Fibroblast of skin of back (primary cell): ENCODE measurements around the gene FAM171A1.
"Not testable (repeated sequence)": the region's sequence is repeated elsewhere in the genome, so short reads cannot be mapped to it uniquely, and the experiment has no call there.

Source experiments
- DNase-seq: peaks from one replicate; pipeline ENCODE4 v3.0.0-alpha.2; 2013

Gene FAM171A1

DNA sequence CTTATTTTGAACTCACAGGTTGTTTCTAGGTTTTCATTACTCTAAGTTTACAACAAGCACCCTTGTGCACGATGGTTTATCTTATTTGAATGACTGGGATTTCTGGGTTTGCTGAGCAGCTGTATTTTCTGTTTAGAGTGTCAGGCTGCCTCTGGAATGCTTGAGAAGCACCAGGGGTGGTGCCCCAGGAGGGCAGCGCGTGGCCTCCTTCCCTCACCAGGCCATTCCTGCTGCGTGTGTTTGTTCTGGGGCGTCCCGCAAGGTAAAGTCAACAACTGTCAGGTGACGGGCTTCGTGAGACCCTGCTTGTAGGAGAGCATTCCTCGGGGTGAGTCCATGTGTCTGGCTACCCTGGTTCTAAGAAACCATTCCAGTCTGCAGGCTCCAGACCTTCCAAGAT lies 54.9 kb downstream of the FAM171A1 start:
- DNase-seq: no peak

- no peak for DNase-seq
Observed at GRCh38 chr10:15315286-15315685, 55.8 kb downstream of the FAM171A1 start.

- DNase-seq: no peak
Observed at GRCh38 chr10:15314482-15315045, 56.5 kb downstream of the FAM171A1 start.

GRCh38 chr10:15313843-15314242 lies 57.2 kb downstream of the FAM171A1 start:
- DNase-seq: no peak

DNA sequence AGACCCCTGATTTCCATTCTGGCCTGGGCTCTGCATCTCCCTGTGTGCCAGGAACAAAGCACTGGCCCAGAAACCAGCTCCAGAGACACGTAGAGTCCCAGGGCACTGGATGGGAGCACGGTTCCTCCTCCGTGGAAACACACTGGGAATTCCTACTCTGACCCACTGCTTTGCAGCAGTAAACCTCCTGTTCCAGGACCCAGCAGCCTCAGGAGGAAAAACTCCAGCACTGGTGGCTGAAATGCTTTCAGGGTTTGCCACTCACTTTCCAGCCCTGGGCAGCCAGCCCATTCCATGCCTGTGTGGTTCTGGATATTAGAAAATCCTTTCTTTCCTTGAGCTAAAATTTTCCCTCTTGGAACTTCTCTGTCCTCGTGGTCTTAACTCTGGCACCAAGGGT lies 58.0 kb downstream of the FAM171A1 start:
- DNase-seq: no peak

GRCh38 chr10:15311569-15312280 lies 59.4 kb downstream of the FAM171A1 start:
- no peak for DNase-seq

GRCh38 chr10:15310776-15311568 lies 60.1 kb downstream of the FAM171A1 start:
- DNase-seq: no peak

DNA sequence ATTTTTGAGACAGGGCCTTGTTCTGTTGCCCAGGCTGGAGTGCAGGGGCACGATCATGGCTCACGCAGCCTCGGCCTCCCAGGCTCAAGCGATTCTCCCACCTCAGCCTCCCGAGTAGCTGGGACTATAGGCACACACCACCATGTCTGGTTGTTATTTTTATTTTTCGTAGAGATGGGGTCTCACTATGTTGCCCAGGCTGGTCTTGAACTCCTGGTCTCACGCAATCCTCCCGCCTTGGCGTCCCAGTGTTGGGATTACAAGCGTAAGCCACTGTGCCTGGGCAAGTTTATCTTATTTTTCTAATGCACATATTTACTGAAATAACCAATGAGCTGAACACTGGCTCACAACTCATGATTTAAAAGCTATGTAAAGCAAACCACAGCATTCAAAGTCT lies 61.9 kb downstream of the FAM171A1 start:
- no peak for DNase-seq

DNA sequence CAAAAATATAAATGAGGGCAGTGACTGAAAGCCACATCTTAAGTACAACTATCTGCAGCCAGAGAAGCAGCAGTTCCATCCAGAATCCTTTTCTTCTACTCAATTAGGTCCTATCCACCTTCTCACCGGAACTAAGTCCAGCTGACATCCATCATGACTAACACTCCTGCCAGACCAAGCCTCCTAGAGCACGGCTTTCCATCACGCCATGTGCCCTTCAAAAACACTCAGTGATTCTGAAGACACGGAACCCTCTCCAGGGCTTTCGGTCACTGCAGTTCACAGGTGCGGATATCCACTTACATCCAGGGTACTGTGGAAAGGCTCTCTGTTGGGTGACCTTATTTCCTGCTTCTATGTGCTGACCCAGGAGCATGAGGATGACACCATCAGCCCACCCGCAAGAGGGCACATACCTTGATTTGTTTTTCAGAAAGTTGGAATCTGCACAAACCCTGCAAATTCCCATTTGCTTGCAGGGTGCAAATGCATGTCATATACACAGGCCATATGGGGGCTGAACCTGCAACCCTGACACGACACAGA lies 64.3 kb downstream of the FAM171A1 start:
- DNase-seq: no peak

GRCh38 chr10:15305634-15306033 lies 65.5 kb downstream of the FAM171A1 start:
- no peak for DNase-seq

DNA sequence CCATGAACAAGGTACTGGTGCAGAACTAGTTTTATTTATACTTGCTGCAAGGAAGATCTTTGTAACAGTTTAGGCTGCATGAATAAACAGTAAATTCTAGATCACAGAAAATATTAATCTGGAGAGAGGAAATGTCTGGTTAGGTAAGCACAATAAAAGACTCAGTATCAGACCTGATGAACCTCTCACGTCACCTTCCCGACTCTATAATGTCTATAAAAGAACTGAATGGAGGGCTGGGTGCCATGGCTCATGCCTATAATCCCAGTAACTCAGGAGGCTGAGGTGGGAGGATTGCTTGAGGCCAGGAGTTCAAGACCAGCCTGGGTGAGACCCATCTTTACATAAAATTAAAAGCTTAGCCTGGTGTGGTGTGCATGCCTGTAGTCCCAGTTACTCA lies 65.9 kb downstream of the FAM171A1 start:
- DNase-seq: no peak

GRCh38 chr10:15302188-15302956 lies 68.7 kb downstream of the FAM171A1 start:
- not testable (repeated sequence) for DNase-seq

DNA sequence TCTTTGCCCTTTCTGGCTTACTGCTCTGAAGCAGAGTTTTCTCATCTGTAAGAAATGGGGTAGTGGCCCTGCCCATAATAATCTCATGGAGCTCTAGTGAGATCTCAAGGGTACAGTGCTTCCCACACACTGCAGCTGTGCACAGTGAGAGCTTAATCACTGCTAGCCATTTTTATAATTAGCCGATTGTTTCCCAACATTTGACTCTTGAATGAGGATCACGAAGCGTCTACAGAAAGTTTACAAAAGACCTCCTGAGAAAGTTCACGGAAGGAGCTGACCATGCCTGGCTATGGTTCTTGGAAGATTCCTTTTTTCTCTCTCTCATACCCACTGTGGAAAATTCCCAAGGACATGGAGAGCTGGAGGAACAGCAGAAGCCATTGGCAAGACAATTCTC lies 70.4 kb downstream of the FAM171A1 start:
- no peak for DNase-seq

GRCh38 chr10:15300145-15300544 lies 70.9 kb downstream of the FAM171A1 start:
- DNase-seq: no peak

DNA sequence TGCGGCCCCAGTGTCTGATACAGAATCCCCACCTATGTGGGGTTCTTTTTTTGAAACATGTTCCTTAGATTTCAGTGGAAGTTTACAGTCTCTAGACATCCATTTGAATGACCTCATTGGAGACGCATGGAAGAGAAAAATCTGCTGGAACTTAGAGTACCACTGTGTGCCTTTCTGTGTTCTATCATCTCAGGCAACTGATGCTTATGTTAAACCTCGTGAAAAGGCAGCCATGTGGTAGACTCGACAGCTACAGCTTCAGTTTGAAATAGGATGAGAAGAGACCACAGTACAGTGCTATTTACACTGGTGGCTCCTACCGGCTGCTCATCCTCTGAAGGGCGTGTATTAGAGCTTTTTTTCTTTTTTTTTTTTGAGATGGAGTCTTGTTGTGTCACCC lies 74.4 kb downstream of the FAM171A1 start:
- no peak for DNase-seq

GRCh38 chr10:15295537-15296325 lies 75.4 kb downstream of the FAM171A1 start:
- no peak for DNase-seq

DNA sequence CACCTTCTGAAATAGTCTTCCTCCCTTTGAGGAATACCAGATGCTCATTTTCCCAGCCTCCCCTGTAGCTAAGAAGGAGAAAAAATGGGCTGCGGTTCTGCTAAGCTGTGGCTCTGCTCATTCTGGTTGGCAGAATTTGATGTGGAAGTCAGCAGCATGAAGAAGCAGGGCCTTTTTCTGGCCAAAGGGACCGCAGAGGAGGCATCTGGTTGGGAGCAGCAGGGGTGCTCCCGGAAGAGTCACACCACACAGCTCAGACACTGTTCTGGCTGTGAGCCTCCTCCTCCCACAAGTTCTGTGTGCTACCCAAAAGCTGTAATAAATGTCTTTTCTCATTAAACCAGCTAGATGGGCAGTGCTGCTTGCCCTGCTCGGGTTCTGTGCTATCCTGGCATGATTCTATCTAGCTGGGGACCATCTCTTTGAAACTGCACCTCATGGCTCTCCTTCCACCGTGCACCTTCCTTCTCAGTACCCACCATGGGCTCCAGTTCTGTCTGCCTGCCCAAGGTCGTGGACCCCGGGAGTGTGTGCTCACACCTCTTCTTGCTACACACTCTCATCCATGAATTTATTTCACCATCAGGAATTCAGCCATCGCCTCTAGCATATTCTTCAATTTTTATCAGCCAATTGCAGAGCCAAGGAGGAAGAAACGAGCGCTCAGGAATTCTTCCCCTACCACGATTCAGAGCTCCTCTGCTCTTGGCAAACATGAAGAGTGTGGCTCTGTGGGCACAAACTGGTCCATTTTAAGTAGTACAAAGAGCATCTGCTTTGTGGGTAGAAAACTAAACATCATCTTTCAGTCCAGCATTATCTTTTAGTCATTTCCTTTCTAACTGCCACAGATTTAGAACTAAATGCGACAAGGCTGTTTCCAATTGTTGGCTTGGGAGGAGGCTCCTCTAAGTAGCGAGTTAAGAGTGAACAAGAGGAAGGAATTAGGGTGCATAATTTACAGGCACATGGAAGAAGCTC lies 76.9 kb downstream of the FAM171A1 start:
- DNase-seq: peak; percentile 65

GRCh38 chr10:15290671-15291070 lies 80.4 kb downstream of the FAM171A1 start:
- no peak for DNase-seq

DNA sequence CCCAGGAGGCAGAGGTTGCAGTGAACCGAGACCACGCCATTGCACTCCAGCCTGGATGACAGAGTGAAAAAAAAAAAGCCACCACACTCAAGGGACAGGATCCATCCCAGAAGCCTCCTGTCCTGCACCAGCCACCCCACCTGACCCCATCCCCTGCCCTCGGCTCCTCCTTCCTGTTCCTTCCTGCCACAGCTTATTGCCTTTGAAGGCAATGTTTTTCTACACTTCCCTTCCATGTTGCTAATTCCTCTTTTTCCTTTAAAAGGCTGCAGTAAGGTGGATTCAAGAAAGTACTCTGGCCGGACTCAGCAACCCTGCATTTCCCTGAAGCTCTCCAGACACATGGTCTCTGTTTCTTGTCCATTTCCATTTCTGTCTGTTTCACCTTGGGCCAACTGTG lies 80.9 kb downstream of the FAM171A1 start:
- DNase-seq: no peak

DNA sequence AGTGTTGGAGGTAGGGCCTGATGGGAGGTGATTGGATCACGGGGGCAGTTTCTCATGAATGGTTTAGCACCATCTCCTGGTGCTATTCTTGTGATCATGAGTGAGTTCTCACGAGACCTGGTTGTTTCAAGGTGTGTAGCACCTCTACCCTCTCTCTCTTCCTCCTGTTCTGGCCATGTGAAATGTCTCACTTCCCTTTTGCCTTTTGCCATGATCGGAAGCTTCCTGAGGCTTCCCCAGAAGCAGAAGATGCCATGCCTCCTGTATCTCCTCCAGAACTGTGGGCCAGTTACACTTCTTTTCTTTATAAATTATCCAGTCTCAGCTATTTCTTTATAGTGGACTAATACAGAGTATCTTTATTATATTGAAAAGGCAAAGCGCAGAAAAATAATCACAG lies 90.1 kb downstream of the FAM171A1 start:
- DNase-seq: no peak

DNA sequence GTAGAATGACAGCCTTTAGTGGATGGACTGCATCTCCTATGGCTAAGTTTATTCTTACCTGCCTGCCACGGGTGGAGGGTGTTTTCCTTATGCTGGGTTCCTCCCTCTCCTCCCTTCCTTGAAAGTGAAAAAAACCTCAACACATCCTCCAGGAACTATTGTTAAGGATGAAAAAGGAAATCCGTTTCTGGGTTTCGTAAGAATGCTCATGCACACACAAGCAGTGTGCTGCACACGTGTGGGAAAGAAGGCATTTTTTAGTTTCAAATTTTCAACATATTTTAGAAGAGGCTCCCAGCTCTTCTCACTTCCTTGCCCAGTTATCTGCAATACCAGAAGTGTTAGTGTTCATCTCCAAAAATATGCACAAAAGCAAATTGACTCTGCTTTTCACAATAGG lies 90.6 kb downstream of the FAM171A1 start:
- DNase-seq: peak; percentile 43
